PC-3 (cell line): ENCODE results near the gene AGTPBP1.

Experiments
- CTCF ChIP-seq: fragments of 300-600 bp; sonication (generic); conservative IDR thresholded peaks from 2 replicates; pipeline ENCODE4 v1.5.1; 2017; ENCODE audit warnings: antibody characterized with exemption, low read depth, mild to moderate bottlenecking, low read length
- EZH2phosphoT487 ChIP-seq: fragments of 300-600 bp; sonication (generic); IDR thresholded peaks from 2 replicates; pipeline ENCODE4 v1.6.1; 2018; ENCODE audit warnings: mild to moderate bottlenecking, antibody characterized with exemption, low read length, borderline replicate concordance

GRCh38 chr9:85502815-85503655 lies 238.7 kb downstream of the AGTPBP1 start:
- TF ChIP-seq CTCF (no peak), EZH2phosphoT487 (no peak)
